Common myeloid progenitor, CD34-positive (primary cell): Measurements from ENCODE around the gene MAP4K2.
A peak's percentile ranks its signal among the peaks of the same experiment; 100 is the strongest.

Experiments
- CTCF ChIA-PET: fragments of 350-600 bp; sonication (Branson Sonifier 250); formaldehyde crosslinking; loops from one replicate; lab custom pipeline; 2021; ENCODE audit warnings: antibody characterized with exemption; lab: Charles Lee
- POLR2A ChIA-PET: fragments of 350-600 bp; sonication (Branson Sonifier 250); formaldehyde crosslinking; loops from one replicate; lab custom pipeline; 2021; ENCODE audit warnings: antibody characterized with exemption; lab: Charles Lee
- DNase-seq, 3 donors: peaks; one replicate each; pipeline versions ENCODE4 v3.0.0 to v3.0.0-alpha.2; 2013
- H3K27ac ChIP-seq, 2 experiments: 1 replicate in 1 of 2; 2 replicates in 1 of 2; pipeline ENCODE4 v1.7.0; 2013; ENCODE audit warnings: inconsistent platforms in 2 of 2, low read length in 2 of 2, mild to moderate bottlenecking in 2 of 2, low read depth in 1 of 2, moderate library complexity in 1 of 2; ENCODE audit not compliant: severe bottlenecking in 2 of 2, insufficient read depth in 1 of 2, poor library complexity in 1 of 2
- H3K27me3 ChIP-seq, 5 experiments: replicated peaks in 2 of 5; 1 replicate in 3 of 5; 2 replicates in 2 of 5; pipeline versions ENCODE4 v1.6.1 to v1.7.0; 2013; ENCODE audit warnings: low read length in 4 of 5, mild to moderate bottlenecking in 2 of 5, moderate library complexity in 2 of 5, inconsistent platforms in 1 of 5; ENCODE audit not compliant: insufficient read depth in 5 of 5, control insufficient read depth in 4 of 5
- H3K36me3 ChIP-seq, 4 experiments: 1 replicate in 2 of 4; 2 replicates in 2 of 4; pipeline versions ENCODE4 v1.6.1 to v1.7.0; 2013; ENCODE audit warnings: low read length in 3 of 4, control low read depth in 1 of 4, mild to moderate bottlenecking in 1 of 4; ENCODE audit not compliant: control insufficient read depth in 4 of 4, insufficient read depth in 4 of 4
- H3K4me1 ChIP-seq, 4 experiments: 1 replicate in 3 of 4; 2 replicates in 1 of 4; pipeline versions ENCODE4 v1.6.1 to v1.7.1; 2013; ENCODE audit warnings: low read length in 3 of 4, mild to moderate bottlenecking in 3 of 4, control low read depth in 1 of 4, inconsistent platforms in 1 of 4, moderate library complexity in 1 of 4; ENCODE audit not compliant: control insufficient read depth in 4 of 4, insufficient read depth in 4 of 4; ENCODE audit errors: control extremely low read depth in 1 of 4
- H3K4me3 ChIP-seq, 7 experiments: 1 replicate in 4 of 7; 2 replicates in 3 of 7; pipeline versions ENCODE4 v1.5.1 to v1.7.0; 2013; ENCODE audit warnings: mild to moderate bottlenecking in 7 of 7, low read length in 6 of 7, moderate library complexity in 6 of 7, inconsistent platforms in 2 of 7, low read depth in 2 of 7, control low read depth in 1 of 7; ENCODE audit not compliant: insufficient read depth in 4 of 7, control insufficient read depth in 1 of 7; ENCODE audit errors: extremely low read depth in 1 of 7
- H3K9me3 ChIP-seq, 5 experiments: 1 replicate in 4 of 5; 2 replicates in 1 of 5; pipeline versions ENCODE4 v1.6.1 to v1.7.1; 2013; ENCODE audit warnings: low read length in 4 of 5, mild to moderate bottlenecking in 2 of 5, inconsistent platforms in 1 of 5, low read depth in 1 of 5, moderate library complexity in 1 of 5; ENCODE audit not compliant: control insufficient read depth in 4 of 5, insufficient read depth in 2 of 5; ENCODE audit errors: control extremely low read depth in 1 of 5
- WGBS: methylation state at CpG from one replicate; pipeline ENCODE4 v1.1.5; 2013; ENCODE audit not compliant: insufficient coverage; 5-methylcytosine and 5-hydroxymethylcytosine counted together

MAP4K2 gene

DNA sequence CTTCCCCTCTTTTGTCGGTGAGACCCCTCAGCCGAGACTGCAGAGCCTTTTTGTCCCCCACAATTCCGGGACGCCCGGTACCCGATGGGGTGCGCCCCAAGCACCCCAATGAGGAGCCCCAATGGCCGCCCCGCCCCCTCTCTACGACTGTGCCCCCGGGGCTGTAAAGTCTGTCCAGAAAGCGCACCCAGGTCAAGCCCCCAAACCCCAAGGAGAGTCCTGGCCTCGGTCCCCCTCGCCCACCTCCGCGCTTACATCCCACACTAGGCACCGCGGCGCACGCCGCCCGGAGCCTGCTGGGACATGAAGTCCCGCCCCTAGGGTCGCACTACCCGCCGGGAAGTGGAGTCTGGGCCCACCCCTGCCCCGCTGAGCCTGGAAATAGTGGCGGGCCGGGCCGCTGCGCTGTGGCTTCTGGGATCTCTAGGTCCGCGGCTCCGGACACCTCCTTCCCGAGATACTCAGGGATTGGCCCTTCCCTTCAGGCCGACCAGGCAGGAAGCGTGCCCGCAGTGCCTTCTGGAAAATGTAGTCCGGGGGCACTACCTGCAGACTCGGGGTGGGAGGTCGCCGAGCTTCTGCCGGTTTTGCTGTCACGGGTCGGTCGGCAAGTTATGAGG, 7.4 kb upstream of the MAP4K2 start, which contains the start of gene MEN1:
Gene MEN1 (minus strand): TSS at position 281 of the 620 bp plus-strand sequence. CDS start 442 bp downstream, outside the sequence.
- Histone ChIP-seq H3K4me3 (peak within 1 kb of the TSS; percentile 71 to 91 (median 83)), H3K27ac (peak within 1 kb of the TSS; percentile 25 to 64), H3K27me3 (no peaks in the 10 kb centered on the region), H3K9me3 (no peaks in the 10 kb centered on the region), H3K36me3 (peaks cover 2 to 28% (median 24%) of the 10 kb centered on the region in 4 experiments), H3K4me1 (peaks cover 4 to 15% (median 11%) of the 10 kb centered on the region in 4 experiments)
- POLR2A ChIA-PET: interaction anchor here (0.6 kb wide), 1 partner anchor 33 kb away, joined by 4 read pairs; no protein-coding TSS in a partner anchor
- peak; percentile 89 to 94 (median 94) for DNase-seq
- CTCF ChIA-PET: interaction anchor here (0.8 to 1.1 kb wide), 3 partner anchors 10 to 28 kb away, joined by 3 to 4 read pairs (median 3); no protein-coding TSS in a partner anchor
- under 1% methylated on average over 30 of the region's 46 CpGs for WGBS

DNA sequence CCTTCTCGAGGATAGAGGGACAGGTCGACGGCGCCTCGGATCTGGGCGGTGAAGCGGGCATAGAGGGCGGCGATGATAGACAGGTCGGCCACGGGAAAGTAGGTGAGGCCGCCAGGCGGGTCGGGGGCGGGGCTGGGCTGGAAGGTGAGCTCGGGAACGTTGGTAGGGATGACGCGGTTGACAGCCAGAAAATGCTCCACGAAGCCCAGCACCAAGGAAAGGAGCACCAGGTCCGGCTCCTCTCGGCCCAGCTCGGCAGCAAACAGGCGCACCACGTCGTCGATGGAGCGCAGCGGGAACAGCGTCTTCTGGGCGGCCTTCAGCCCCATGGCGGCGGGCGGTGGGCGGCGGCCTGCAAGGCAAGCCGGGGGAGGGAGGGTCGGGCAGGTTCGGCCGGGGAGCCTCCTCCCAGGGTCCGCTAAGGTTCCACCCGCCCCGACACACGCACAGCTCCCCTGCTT, 6.8 kb upstream of the MAP4K2 start:
- DNase-seq: peak in 1 of 3 donors; percentile 38
- 4% methylated on average over 42 of the region's 44 CpGs for WGBS
- H3K27me3 ChIP-seq: no peaks in the 10 kb centered on the region
- POLR2A ChIA-PET: interaction anchor here (0.6 kb wide), 1 partner anchor 32 kb away, joined by 4 read pairs; no protein-coding TSS in a partner anchor
- no peaks in the 10 kb centered on the region for H3K9me3 ChIP-seq
- peak overlapping the region; percentile 17 to 64 for H3K27ac ChIP-seq
- CTCF ChIA-PET: interaction anchor here (0.6 kb wide), 2 partner anchors 86 to 366 kb away, joined by 3 read pairs; no protein-coding TSS in a partner anchor
- peaks cover 4 to 16% (median 12%) of the 10 kb centered on the region in 4 experiments for H3K4me1 ChIP-seq
- peaks cover 6 to 33% (median 29%) of the 10 kb centered on the region in 4 experiments for H3K36me3 ChIP-seq
- peak overlapping the region; percentile 71 to 91 (median 83) for H3K4me3 ChIP-seq

DNA sequence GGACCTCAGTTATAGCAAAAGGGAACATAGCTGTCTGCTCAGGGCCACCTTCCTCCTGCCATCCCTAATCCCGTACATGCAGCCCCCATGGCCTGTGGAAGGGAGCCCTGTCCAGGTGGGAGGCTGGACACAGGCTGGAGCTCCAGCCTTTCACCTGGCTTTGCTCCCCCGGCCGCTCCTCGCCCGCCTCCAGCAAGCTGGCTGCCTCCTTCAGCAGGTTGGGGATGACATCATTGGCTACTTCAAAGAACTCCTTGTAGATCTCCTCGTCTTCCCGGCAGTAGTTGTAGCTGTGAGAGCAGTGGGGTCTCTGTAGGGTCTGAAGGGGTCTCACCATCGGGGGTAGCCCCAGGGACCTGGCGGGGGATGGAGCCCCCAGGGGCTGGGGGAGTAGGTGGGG, 2.5 kb upstream of the MAP4K2 start:
- WGBS: 98% methylated on average over 7 of the region's 9 CpGs
- Histone ChIP-seq H3K27me3 (no peaks in the 10 kb centered on the region), H3K4me1 (peaks cover 4 to 51% (median 48%) of the 10 kb centered on the region in 4 experiments), H3K27ac (no peak overlapping the region), H3K36me3 (peaks cover 7 to 46% (median 33%) of the 10 kb centered on the region in 4 experiments), H3K4me3 (no peak overlapping the region), H3K9me3 (no peaks in the 10 kb centered on the region)
- DNase-seq: no peak
- ChIA-PET CTCF (no interaction called here), POLR2A (no interaction called here)

DNA sequence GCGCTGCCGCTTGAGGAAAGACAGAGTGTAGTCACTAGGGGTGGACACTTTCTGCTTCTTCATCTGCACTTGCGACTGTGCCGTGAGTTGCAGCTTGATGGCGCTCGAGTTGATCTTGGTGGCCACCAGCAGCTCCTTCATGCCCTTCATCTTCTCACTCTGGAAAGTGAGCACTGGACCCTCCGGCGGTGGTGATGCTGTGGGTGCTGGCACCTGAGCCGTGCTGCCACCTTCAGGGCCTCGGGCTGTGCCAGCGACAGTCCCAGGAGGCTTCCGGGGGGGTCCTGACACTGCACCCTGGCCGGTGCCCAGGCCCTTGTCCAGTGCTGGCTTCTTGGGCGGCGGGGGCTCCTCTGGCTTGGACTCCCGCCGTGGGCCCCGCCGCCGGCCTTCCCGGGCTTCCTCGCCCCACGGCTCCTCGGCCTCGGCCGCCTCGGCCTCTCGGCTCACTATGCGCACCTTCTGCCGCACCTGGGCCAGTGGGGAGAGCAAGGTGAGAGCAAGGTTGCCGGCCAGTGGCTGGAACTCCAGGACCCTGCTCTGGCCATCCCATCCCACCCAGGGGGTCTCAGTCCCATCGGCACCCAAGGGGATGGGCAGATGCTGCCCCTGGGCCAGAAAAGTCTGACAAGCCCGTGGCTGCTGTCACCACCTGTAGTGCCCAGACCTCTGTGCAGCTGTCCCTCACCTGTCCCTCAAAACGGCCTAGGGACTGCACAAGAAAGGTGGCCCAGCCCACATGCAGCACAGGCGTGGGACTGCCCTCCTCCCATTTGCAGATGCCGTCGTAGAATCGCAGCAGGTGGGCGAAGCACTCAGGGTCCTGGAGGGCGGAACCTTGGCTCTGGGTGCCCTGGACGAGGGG, 1.6 kb upstream of the MAP4K2 start:
- Histone ChIP-seq H3K4me3 (peak overlapping the region in 4 of 7 experiments; percentile 76 to 91 (median 85)), H3K4me1 (peaks cover 4 to 57% (median 51%) of the 10 kb centered on the region in 4 experiments), H3K27me3 (no peaks in the 10 kb centered on the region), H3K27ac (peak overlapping the region in 1 of 2 experiments; percentile 86), H3K36me3 (peaks cover 7 to 55% (median 36%) of the 10 kb centered on the region in 4 experiments), H3K9me3 (no peaks in the 10 kb centered on the region)
- 95% methylated on average over 34 of the region's 41 CpGs for WGBS
- CTCF ChIA-PET: interaction anchor here (0.8 to 1.5 kb wide), 2 partner anchors 17 to 19 kb away, joined by 3 to 5 read pairs; no protein-coding TSS in a partner anchor
- DNase-seq: no peak
- POLR2A ChIA-PET: no interaction called here

DNA sequence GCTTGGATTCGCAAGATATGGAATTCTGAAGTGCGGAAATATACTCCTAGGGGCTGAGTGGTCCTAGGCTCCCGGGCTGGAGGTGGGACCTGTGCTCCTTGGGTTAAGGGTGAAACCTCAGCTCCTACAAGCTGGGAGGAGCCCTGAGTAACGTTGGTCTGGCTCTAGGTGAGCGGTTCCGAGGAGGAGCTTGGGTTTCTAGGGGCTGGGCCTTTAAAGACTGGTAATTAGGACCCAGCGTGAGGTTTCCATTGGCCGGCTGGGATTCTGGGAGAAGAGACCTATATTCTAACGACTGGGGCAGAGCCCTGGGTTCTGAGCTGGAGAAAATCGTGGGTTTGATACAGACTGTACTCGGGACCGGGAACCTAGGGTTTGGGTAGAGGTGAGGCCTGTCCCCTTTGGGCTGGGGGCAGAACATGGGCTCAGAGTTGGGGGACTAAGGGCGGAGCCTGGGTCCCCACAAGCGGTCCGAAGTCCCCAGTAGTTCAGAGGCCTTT, 882 bp upstream of the MAP4K2 start:
- ChIA-PET CTCF (interaction anchor here (0.8 to 1.5 kb wide), 2 partner anchors 16 to 18 kb away, joined by 3 to 5 read pairs; no protein-coding TSS in a partner anchor), POLR2A (no interaction called here)
- Histone ChIP-seq H3K27me3 (no peaks in the 10 kb centered on the region), H3K4me3 (peak overlapping the region; percentile 64 to 91 (median 80)), H3K4me1 (peaks cover 0 to 55% (median 48%) of the 10 kb centered on the region in 4 experiments), H3K36me3 (peaks cover 7 to 62% (median 39%) of the 10 kb centered on the region in 4 experiments), H3K9me3 (no peaks in the 10 kb centered on the region), H3K27ac (peak overlapping the region; percentile 34 to 86)
- no peak for DNase-seq
- WGBS: 52% methylated on average over 15 of the region's 15 CpGs

DNA sequence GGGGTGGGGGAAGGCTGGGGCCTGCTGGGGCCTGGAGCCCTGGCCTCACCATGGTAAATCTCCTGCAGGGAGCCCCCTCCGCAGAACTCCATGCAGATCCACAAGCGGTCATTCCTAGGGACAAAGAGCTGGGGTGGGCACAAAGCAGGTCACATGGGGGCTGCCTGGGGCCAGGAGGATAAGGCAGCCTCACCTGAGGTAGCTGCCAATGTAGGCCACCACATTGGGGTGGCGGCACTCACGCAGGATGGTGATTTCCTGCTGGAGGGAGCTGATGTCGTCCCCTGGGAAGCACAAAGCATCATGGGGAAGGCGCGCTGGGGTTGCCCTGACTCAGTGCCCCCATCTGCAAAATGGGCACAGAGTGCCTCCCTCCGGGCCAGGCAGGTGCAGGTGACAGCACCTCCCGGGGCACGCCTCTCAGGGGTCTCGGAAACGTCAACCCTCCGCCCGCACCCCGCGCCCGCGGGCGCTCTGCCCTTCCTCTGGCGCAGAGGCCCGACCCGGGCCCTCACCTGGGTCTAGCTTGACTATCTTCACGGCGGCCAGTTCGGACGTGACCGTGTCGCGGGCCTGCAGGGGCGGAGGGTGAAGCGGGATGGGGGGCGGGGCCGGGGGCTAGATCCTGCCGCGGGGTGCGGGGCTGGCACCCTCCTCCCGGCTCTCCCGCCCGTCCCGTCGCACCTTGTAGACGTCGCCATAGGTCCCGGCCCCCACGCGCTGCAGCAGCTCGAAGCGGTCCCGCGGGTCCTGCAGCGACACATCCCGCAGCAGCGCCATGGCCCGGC, 450 bp downstream of the MAP4K2 start:
- DNase-seq: peak in 1 of 3 donors; percentile 47
- CTCF ChIA-PET: interaction anchor here (0.8 to 5.2 kb wide), 4 partner anchors 12 to 23 kb away, joined by 4 to 42 read pairs (median 9); no protein-coding TSS in a partner anchor
- Histone ChIP-seq H3K4me1 (peaks cover 0 to 55% (median 49%) of the 10 kb centered on the region in 4 experiments), H3K4me3 (peak overlapping the region; percentile 34 to 80 (median 67)), H3K27ac (peak overlapping the region; percentile 58 to 80), H3K9me3 (no peaks in the 10 kb centered on the region), H3K36me3 (peaks cover 7 to 58% (median 35%) of the 10 kb centered on the region in 4 experiments), H3K27me3 (no peaks in the 10 kb centered on the region)
- 2% methylated on average over 44 of the region's 54 CpGs for WGBS
- POLR2A ChIA-PET: interaction anchor here (0.7 kb wide), 1 partner anchor 57 kb away, joined by 3 read pairs; no protein-coding TSS in a partner anchor
